GM19328 (cell line): ENCODE measurements around the gene EFL1.

ENCODE experiments used
- ATAC-seq: cut with Tn5 transposase; IDR thresholded peaks from one replicate; pipeline ENCODE4 v1.9.1; 2021; ENCODE audit warnings: mild to moderate bottlenecking, moderate library complexity; ENCODE audit not compliant: unreplicated experiment

EFL1 gene

DNA sequence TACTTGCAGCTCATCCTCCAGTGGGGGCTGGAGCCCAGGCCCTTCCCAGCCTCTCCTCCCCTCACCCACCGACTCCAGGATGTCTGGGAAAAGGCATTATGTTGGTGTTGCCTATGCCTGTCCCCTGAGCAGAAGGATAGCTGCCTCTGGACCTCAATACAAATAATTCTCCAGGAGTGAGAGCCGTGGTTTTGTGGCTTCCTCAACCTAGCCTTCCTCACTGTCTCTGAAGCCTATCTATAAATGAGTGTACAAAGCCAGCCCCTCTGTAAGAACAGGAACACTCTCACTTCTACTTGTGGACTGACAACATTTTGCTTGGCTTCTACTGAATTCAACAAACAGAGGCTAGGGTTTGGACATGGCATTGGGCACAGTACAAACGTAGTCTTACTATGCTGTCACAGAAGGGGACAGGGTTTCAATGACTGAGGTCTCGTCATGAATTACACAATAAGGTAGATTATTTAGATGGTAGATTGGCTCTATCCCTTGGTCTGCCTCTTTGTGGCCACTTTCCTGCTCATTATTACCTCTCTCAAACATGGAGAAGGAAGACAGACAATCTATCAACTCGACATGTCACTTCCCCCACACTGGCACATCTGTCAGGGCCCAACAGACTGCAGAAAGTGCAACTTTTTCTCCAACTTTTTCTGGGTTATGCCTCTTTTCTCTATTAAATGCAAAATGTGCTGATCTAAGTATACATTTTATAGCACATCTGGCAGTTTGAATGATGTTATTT is 134.0 kb downstream of the EFL1 start:
- no peak for ATAC-seq

DNA sequence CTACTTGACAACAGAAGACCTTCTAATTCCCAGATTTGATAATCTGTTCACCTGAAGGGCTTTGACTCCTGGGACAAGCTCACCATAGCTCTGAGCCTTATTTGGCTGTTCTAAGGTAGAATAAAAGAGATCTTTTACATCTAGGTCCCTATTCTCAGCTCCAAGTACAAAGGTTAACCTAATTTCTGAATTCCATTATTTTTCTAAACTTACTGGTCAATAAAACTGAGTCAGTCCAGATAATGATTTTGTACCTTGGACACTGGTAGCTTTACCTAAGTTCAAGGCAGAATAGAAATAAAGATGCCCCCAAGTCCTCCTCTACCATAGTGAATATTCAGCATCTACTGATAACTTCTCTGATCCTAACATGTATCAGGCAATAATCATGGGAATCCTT is 135.0 kb downstream of the EFL1 start:
- no peak for ATAC-seq

DNA sequence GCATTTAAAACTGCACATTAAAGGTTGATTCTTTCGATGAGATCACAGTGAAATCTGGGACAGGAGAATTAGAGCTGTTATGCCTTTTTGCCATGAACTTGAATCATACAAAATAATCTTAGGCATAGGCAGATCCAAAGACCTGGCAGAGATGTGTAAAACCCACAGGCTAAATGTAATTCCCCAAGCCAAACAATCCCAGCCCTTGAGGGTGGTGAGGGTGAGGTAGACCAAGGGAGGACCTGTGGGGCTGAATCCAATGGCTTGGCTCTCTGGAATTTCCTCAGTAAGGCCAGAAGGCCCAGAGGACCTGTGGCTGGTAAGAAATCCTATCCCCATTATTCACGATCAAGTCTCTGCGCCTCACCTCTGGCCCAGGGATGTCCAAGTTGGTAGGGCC is 136.2 kb downstream of the EFL1 start:
- no peak for ATAC-seq

DNA sequence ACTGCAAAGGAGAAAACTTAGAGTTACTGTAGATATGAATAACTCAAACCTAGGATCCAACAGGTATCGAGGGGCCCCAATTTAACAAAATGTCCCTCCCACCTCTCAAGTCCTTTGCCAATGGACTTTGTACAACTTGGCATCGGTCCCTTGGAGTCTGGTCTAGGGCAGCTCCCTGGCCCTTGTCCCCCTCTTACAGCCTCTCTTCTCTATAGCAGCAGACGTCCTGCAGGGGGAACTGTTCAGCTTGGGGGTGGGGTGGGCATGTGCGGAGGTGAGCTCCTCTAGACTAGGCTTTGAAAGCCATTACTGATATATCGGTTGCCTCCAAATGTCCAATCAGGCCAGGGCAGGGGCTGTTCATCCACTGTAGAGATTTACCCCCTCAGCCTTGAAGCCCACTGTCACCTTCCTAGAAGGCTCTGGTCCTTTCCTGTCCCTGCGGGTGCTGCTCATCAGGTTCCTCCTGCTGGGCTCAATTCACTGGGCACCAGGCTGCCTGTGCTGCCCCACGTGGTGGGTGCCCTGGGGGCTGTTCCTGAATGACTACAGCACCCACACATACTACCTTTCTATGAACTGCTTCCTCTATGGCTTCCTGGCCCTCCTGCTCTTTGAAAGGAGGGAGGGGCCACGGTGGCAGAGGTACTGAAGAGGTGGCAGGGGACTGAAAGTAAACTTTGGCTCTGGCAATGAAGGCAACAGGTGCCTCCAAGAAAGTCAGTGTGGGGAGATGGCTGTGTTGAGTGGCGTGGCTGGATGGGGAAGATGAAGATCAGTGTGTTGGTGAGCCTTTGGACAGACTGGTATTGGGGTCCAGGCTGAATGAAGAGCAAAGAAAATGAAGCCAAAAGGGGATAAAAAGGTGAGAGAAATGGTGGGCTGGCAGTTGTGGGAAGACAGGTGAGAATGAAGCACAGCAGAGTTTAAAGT is 137.9 kb downstream of the EFL1 start:
- no peak for ATAC-seq

DNA sequence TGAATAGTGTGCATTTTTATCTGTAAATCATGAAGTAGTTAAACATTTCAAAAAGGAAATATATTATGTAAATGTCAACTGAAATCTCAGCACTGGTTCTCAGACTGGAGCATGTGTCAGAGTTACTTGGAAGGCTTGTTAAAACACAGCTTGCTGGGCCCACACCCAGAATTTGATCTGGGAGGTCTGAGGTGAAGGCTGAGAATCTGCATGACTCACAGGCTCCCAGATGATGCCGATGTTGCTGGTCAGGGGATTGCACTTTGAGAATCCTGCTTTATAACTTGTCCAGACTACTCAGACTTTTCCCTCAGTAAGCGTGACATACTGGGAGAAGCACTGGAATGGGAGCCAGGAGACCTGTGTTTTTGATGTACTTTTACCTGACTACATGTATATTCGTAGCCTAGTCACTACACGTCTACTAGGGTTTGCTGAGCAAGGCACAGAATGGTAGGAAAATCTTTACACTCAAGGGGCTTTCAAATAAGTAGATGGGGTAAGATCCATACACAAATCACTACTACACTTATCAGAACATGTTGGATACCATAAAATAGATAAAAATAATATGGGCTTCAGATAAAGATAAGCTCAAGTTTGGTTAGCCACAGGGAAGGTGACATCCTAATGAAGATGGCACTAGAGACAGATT is 139.7 kb downstream of the EFL1 start:
- no peak for ATAC-seq

DNA sequence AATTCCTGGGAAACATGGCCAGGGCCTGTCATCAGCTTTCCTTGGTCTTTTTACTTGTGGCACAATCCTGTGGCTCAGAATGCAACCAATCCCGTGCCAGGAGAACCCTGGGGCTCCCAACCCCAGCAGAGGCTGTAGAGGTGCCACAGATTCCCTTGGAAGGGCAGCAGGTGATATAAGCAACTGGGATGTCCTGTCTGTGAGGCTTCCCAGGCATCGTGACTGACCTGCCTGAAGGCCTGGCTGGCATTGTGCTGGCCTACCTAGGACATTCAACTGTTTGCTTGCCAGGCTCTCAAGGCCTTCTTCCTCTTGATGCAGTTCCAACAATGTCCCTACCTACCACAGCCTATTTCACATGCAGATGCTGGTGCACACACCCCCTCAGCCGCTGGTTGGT is 144.5 kb downstream of the EFL1 start:
- no peak for ATAC-seq

DNA sequence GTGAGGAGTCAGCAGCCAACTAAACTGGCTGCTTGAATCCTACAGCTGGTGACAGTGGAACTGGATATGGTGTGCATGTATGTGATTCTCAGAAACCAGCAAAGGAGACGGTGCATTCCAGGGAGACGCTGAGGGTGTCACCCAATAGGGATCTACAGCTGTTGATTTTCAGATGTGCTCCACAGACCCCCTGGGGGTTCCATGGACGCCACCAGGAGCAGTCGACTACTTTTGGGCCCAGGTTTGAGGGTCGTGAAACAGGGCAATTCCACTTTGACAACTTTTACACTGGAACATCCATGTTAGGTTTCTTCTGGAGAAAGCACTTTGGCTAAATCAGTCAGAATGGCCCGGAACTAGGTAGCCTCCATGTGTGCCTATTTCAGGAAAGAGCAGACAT is 145.2 kb downstream of the EFL1 start:
- no peak for ATAC-seq

DNA sequence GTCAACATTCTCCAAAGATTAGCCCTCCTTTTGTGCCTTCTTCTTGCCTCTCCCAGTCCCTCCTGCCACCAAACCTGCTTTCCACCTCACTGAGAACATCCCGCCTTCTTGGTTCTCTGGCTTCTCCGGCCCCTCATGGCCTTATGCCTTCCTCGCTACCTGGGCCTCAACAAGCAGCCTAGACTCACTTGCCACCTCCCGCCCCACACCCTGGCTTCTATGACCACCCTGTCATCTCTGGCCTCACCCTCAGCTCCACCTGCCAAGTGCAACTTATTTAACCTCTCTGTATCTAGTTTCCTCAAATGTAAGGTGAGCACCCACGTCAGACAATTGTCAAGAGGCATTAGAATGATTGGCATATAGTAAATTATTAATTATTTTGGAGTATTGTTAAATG is 147.9 kb downstream of the EFL1 start:
- no peak for ATAC-seq

DNA sequence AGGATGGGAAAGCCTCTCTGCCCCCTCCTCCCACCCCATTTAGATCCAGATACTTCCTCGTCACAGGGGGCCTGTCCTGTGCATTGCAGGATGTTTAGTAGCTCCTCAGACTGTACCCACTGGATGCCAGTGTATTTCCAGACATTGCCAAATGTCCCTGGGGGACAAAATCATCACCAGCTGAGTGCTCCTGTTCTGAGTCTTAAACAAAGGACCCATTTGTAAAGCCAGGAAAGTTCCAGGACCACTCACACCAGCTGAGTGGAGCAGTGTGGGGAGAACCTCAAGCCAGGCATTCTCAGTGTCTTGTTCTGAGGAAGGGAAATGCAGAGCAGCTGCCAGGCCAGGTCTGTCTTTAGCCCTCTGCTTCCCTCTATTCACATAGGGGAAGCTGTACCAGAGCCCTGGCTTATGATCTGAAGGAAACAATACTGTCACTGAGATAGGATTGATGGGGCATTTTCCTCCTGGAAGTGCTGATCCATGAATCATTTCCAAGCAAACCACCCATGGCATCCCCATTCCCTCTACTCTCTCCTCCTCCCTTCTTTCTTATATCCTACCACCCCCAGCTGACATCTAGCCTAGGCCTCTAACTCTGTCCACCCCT is 149.3 kb downstream of the EFL1 start:
- no peak for ATAC-seq

DNA sequence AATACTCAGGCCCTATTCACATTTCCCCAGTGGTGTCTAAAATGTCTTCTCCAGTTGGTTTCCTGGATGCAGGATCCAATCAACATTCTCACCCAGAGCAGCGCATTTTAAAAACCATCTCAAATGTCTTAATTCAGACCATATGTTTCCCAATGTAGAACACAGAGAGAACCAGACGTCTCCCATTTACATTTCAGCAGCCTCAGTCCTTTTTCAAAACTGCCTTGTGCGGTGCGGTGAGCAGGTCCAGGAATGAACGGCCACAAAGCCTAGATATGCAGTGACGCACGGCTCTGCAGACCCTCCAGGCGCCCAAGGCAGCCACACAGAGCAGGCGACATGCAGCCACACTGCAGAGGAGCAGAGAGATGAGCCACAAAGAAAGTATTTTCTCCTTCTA is 150.6 kb downstream of the EFL1 start:
- no peak for ATAC-seq

DNA sequence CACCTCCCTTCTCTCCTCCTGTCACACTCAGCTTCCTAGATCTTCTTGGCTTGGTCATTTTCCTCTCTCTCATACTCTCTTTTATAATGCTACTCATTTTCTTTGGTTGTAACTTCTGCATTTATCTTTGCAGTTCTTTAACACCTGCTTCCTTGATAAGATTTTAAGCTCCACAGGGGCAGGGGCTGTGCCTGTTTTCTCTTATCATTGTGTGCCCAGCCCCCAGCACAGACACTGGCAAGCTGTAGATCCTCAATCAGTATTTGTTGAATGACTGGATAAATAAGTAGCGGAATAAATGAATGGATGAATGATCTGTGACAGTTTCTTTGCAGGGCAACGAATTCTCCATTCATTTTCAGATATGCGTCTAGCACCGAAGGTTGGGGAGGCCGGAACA is 152.4 kb downstream of the EFL1 start:
- no peak for ATAC-seq

DNA sequence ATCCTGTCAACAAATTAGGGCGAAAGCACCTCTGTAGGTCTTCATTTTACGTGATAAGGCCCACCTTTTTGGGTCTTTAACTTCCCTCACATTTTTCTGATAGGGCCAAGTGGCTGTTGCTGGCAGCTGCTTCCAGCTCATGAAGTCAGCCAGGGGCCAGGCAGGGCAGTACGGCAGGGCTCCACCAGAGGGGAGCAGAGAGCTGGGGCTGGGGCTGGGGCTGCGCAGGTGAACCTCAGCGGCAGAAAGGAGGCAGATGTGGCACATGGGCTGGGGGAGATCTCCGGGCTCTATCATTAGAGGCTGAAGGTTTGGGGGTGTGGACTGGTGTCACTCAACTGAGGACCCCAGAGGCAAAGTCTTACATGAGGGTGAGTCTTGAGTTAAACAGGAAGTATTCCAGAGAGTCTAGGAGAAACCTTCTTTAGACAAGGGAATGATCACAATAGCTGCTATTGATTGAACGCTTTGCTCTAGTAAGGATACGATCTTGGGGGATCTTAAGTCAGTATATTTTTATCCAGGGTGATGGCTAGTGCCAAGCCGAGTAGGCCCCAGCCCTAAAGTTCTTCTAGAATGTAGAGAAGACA is 153.9 kb downstream of the EFL1 start:
- peak; percentile 89 for ATAC-seq

DNA sequence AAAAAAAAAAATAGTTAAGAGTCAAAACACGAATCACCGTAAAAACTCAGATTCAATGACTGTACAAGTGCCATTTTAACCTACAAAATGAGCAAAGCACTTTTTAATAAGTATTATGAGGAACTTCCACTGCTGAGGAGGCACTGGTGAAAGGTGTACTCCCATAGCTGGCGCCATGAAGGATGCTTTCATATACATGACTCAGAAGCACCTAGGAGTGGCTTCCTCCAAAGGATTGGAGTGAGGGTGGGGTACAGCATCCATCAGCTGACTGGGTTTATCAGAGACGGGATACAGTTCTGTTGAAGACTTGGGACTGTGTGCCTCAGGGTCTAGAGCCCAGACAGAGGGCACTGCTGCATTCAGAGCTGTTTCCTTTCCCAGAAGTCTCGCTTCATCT is 155.9 kb downstream of the EFL1 start:
- ATAC-seq: no peak

DNA sequence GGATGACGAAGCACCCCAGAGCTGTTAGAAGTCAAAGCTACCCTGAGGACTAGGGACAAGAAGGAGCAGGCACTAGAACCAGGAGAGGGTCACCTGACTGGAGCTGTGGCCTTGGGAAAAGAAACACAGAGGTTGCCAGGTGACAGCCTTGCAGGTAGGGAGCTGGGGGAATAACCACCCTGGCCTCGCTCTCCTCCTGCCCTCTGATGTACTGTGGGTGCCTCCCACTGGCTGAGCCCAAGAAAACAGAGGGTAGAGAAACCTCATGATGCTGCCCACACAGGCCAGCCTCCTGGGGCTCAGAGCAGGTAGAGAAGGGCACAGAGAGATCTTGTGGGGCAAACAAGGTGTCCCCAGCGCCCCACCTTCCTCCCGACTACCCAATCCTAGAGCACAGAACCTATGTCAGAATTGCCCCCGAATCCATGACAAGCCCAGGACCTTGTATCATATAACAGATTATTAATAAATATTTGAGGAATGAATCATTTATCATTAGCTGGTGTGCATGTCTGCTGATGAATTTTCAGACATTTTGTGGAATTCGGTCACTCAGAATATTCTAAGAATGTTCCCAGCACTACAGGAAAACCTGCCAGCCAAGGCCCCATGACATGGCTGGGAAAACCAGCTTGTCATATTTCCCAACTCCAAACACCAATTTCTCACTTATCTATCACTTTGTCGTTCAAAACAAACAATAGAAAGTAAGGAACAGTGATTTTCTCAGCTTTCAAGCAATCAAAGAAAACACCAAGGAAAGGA is 156.9 kb downstream of the EFL1 start:
- ATAC-seq: no peak

DNA sequence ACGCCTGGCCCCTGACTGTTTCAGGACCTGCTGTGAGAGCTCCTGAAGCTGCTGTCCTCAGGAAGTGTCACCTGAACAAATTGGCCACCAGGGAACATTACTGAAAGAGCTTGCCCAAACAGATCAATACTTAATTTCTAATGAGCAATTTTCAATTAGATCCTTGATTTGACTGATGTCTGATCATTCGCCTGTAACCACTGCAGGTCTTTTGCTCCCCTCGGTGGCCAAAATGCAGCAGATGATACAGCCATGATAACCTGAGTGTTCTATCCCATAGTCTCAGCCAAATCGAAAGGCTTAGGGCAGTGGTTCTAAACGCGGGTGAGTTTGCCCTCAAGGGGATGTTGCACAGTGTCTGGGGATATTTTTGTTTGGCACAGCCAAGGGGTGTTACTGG is 159.1 kb downstream of the EFL1 start:
- ATAC-seq: no peak

DNA sequence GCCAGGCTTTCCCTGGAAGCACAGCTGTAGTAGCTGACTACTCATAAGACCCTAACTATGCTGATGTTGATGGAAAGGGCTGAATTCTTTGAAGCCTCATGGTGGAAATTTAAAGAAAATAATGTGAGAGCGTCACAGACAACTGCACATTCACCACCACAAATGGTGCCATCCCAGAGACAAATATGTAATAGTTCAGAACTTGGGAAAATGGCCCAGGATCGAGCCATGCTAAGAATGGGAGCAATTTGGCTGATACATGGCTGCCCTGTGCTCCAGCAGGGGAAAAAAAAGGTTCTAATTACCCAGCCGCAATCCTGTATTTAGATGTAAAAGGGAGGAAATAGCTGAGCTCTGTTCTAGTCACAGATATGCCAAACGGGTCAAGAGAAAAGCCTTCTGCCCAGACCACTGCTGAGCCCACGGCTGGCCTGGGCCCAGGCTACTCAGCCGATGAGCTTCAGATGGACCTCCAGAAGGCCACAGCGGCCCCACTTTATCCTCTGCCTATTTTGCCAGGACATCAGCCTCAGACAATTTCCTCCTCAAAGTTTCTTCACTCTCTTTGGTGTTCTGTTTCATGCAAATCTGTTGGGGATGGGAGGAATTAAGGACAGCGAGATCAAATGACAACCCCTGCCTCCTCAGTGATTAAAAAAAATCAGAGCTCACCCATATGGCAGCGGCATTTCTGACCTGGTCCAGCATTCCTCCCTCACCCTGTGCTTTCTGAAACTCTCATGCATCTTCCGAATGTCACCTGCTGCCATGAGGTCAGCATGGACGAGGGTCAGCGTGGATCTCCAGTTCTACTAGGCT is 162.2 kb downstream of the EFL1 start:
- ATAC-seq: no peak

DNA sequence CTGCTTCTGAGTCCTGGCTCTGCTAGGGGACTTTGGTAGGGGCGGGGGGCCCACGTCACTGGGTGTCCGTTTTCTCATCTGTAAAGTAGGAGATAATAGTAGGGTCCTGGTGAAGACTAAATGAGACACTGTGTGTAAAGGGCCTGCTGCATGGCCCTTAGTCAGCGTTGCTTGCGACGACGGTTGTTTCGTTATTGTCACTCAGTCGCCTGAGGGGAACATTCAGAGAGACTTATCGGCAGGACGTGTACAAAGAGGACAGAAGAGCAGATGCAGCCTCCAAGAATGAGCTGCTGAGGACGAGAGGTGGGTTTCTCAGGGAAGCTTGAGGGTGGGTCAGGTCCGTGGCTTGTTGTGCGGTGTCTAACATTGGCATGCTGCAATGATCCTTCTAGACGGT is 163.9 kb downstream of the EFL1 start:
- no peak for ATAC-seq

DNA sequence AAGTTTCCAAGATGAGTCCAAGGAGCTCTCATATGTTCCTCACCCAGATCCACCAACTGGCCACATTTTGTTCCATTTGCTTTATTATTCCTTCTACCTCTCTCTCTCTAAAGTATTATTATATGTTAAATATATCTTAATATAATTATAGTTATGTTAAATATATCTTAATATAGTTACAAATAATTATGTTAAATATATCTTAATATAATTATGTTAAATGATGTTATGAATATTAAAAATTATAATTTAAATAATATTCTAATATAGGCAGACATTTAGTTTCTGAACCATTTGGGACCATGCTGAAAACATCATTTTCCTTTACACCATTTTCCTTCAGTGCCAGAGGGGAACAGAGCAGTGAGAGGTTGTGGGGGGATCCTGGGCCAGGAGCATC is 166.7 kb downstream of the EFL1 start:
- no peak for ATAC-seq

DNA sequence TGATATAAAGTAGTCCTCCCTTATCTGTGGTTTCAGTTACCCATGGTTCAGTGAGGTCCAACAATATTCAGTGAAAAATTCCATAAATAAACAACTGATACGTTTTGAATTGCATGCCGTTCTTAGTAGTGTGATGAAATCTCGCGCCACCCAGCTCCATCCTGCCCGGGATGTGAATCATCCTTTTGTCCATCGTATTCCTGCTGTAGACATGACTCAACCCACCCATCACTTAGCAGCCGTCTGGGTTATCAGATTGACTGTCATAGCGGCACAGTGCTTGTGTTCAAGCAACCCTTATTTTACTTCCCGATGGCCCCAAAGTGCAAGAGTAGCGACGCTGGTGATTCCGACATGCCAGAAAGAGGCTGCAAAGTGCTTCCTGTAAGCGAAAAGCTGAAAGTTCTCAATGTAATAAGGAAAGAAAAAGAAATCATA is 168.7 kb downstream of the EFL1 start:
- ATAC-seq: no peak
